Natural killer cell (primary cell): ENCODE data around the gene ZFP42. TPM values are rescaled to one million over a fixed set of nuclear protein-coding genes. Genes with fewer than 3 reads are reported as not detected.

ENCODE experiments used
- ATAC-seq, 3 donors: fragments of 150-1000 bp in 2 of 3; fragments of 200-7000 bp in 1 of 3; cut with Tn5 transposase; 1 replicate in 1 of 3; 2 replicates in 2 of 3; pipeline ENCODE4 v1.10.0; 2021; ENCODE audit warnings: mild to moderate bottlenecking in 2 of 3, moderate library complexity in 2 of 3
- DNase-seq, 2 donors: peaks; one replicate each; pipeline versions ENCODE4 v3.0.0 to v3.0.0-alpha.2; 2013 to 2021; ENCODE audit warnings: mixed read lengths in 1 of 2
- H3K27ac ChIP-seq: one replicate; pipeline ENCODE4 v1.5.1; 2013; ENCODE audit warnings: mild to moderate bottlenecking, low read length
- H3K27me3 ChIP-seq: one replicate; pipeline ENCODE4 v1.6.1; 2013; ENCODE audit warnings: low read length; ENCODE audit not compliant: control insufficient read depth, insufficient read depth
- H3K36me3 ChIP-seq: one replicate; pipeline ENCODE4 v1.6.1; 2013; ENCODE audit warnings: low read length; ENCODE audit not compliant: control insufficient read depth, insufficient read depth
- H3K4me1 ChIP-seq: one replicate; pipeline ENCODE4 v1.6.1; 2013; ENCODE audit warnings: low read length; ENCODE audit not compliant: control insufficient read depth, insufficient read depth
- H3K4me3 ChIP-seq: one replicate; pipeline ENCODE4 v1.5.1; 2013; ENCODE audit warnings: low read length
- H3K9me3 ChIP-seq: one replicate; pipeline ENCODE4 v1.6.1; 2013; ENCODE audit warnings: low read length; ENCODE audit not compliant: control insufficient read depth, insufficient read depth
- H3K27ac Mint-ChIP-seq, 2 donors: one replicate each; pipeline ENCODE4 v1.8.0; 2022; ENCODE audit warnings: mild to moderate bottlenecking in 2 of 2, mixed read lengths in 2 of 2, moderate library complexity in 1 of 2
- H3K27me3 Mint-ChIP-seq, 2 donors: one replicate each; pipeline ENCODE4 v1.8.0; 2022; ENCODE audit warnings: low read depth in 2 of 2, mixed read lengths in 2 of 2
- H3K36me3 Mint-ChIP-seq: one replicate; pipeline ENCODE4 v1.8.0; 2022; ENCODE audit warnings: mixed read lengths
- H3K4me1 Mint-ChIP-seq, 2 donors: one replicate each; pipeline ENCODE4 v1.8.0; 2022; ENCODE audit warnings: mixed read lengths in 2 of 2
- H3K4me3 Mint-ChIP-seq: one replicate; pipeline ENCODE4 v1.8.0; 2022; ENCODE audit warnings: mild to moderate bottlenecking, moderate library complexity, mixed read lengths
- H3K9me3 Mint-ChIP-seq, 2 donors: one replicate each; pipeline ENCODE4 v1.8.0; 2022; ENCODE audit warnings: mixed read lengths in 2 of 2
- CTCF ChIP-seq: fragments of 200-600 bp; IDR thresholded peaks from one replicate; pipeline ENCODE4 v1.8.0; 2022; ENCODE audit warnings: antibody characterized with exemption
- WGBS: methylation state at CpG from one replicate; pipeline ENCODE4 v1.1.7; 2013; ENCODE audit warnings: missing lambda C conversion rate; ENCODE audit not compliant: insufficient coverage; 5-methylcytosine and 5-hydroxymethylcytosine counted together
- intact Hi-C: fragments of 100-400 bp; cut with micrococcal nuclease; formaldehyde crosslinking; loops from one replicate; pipeline ENCODE4 v1.14.2; 2022
- total RNA-seq, 4 donors: library from RNA; stranded (reverse); fragments of 120-200 nt in 1 of 4; gene quantifications; one replicate each; pipeline versions ENCODE4 v1.2.3 to v1.2.4, GENCODE V29; 2013 to 2022

Gene ZFP42
- total RNA-seq, 3 donors from 2014 or later (not counting 1 experiment from before 2014, with no cell fraction given): not detected

- Mint-ChIP-seq H3K4me3 (no peak overlapping the region), H3K4me1 (no peaks in the 10 kb centered on the region), H3K27ac (no peak overlapping the region), H3K27me3 (no peaks in the 10 kb centered on the region), H3K36me3 (peaks cover 9% of the 10 kb centered on the region), H3K9me3 (peaks cover 17% of the 10 kb centered on the region in 2 donors)
- Histone ChIP-seq H3K27ac (no peak overlapping the region), H3K9me3 (peaks cover 5% of the 10 kb centered on the region), H3K4me3 (no peak overlapping the region), H3K4me1 (no peaks in the 10 kb centered on the region), H3K36me3 (no peaks in the 10 kb centered on the region), H3K27me3 (no peaks in the 10 kb centered on the region)
- WGBS: 81% methylated on average over 11 of the region's 14 CpGs
- ATAC-seq (no peak), DNase-seq (no peak)
- intact Hi-C loops: no loop called here
- no peak for TF ChIP-seq CTCF
Observed at GRCh38 chr4:188015025-188015940, 19.7 kb downstream of the ZFP42 start.

GRCh38 chr4:188016754-188017153 is 21.2 kb downstream of the ZFP42 start:
- Mint-ChIP-seq H3K4me1 (no peaks in the 10 kb centered on the region), H3K36me3 (peaks cover 9% of the 10 kb centered on the region), H3K9me3 (peaks cover 13 to 16% of the 10 kb centered on the region in 2 donors), H3K27ac (no peak overlapping the region), H3K27me3 (no peaks in the 10 kb centered on the region), H3K4me3 (no peak overlapping the region)
- WGBS: 37% methylated on average over 7 of the region's 7 CpGs
- Histone ChIP-seq H3K27me3 (no peaks in the 10 kb centered on the region), H3K9me3 (peaks cover 5% of the 10 kb centered on the region), H3K4me1 (no peaks in the 10 kb centered on the region), H3K4me3 (no peak overlapping the region), H3K27ac (no peak overlapping the region), H3K36me3 (no peaks in the 10 kb centered on the region)
- DNase-seq (no peak), ATAC-seq (no peak)
- no peak for TF ChIP-seq CTCF
- intact Hi-C loops: no loop called here

- H3K36me3 ChIP-seq: no peaks in the 10 kb centered on the region
- WGBS: 74% methylated on average over 5 of the region's 6 CpGs
- Mint-ChIP-seq H3K36me3 (peaks cover 9% of the 10 kb centered on the region), H3K27me3 (no peaks in the 10 kb centered on the region), H3K4me1 (no peaks in the 10 kb centered on the region), H3K27ac (no peak overlapping the region), H3K9me3 (peaks cover 18 to 19% of the 10 kb centered on the region in 2 donors), H3K4me3 (no peak overlapping the region)
- H3K27me3 ChIP-seq: no peaks in the 10 kb centered on the region
- ATAC-seq: no peak
- H3K4me3 ChIP-seq: no peak overlapping the region
- no peak for TF ChIP-seq CTCF
- intact Hi-C loops: no loop called here
- H3K9me3 ChIP-seq: peaks cover 7% of the 10 kb centered on the region
- no peaks in the 10 kb centered on the region for H3K4me1 ChIP-seq
- no peak for DNase-seq
- H3K27ac ChIP-seq: no peak overlapping the region
Observed at GRCh38 chr4:188018262-188018661, 22.7 kb downstream of the ZFP42 start.
